GM18520 (cell line): ENCODE data around the gene MRPL34.

Source experiments
- ATAC-seq: cut with Tn5 transposase; IDR thresholded peaks from one replicate; pipeline ENCODE4 v1.9.1; 2021; ENCODE audit not compliant: unreplicated experiment

Gene MRPL34

DNA sequence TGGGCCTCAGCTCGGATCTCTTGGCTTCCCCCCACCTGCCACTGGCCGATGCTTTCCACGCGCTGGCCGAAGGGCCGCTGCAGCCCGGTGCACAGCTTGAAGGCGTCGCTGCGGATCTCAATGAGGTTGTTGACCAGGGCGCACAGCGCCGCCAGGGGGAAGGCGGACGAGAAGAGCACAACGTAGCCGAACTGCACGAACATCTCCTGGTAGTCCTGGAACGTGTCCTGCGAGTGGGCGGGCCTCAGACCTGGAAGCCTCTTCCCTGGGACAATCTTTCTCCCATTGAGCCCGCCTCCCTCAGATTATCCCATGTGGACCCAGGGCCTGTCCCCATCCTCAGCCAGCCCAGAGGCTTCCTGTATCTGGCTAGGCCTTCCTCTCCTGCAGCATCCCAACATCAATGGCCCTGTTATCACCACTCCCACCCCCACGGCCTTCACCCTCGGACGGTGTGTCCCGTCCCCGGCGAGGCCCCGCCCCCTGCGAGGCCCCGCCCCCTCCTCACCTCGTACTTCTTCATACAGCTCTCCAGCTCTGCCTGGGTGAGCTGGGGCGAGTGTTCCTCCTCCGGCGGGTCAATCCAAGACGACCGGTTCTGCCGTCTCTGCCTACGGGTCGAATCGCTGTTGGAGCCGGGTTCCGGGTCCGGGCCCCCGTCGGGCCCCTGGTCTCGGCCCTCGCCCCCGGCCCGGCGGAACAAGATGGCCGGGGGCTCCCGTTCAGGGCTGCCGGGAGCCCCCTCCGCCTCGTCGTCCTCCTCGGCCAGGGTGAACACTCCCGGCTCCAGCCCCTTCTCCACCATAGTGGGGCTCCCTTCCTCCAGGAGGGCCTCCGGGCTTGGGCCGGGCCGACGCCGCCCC, 22.2 kb downstream of the MRPL34 start:
- no peak for ATAC-seq

DNA sequence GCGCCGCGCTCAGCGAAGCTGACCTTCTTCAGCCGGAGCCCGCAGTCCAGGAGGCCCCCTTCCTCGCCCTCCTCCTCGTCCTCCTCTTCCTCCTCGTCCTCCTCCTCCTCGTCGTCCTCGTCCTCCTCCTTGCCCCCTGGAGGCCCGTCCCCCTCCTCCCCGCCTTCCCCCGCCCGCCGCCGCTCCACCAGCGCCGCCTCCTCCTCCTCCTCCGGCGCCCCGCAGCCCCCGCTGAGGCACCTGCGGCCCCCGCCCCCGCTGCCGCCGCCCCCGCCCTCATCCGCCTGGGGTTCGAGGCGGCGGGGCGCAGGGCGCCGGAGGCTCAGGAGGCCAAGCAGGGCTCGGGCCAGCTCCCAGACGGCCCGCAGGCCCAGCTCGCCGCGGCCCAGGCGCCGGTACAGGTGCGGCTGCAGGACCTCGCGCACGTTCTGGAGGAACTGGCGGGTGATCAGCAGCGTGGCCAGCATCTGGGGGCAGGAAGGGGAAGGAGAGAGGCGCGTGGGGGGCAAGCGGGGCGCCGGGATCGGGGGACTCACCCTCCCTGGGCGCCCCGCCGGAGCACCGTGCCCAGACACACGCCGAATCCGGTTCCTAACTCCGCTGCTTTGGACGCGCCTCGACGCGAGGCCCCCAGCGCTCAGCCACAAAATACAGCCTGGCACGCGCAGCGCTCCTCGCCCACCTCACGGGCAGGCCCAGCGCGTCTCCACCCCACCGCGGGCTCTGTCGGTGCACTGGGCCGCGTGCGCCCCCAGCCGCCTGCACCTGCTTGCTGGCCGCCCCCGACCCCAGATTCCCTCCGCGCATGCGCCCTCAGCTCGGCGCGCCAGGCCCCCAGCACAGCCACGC, 23.1 kb downstream of the MRPL34 start:
- no peak for ATAC-seq

DNA sequence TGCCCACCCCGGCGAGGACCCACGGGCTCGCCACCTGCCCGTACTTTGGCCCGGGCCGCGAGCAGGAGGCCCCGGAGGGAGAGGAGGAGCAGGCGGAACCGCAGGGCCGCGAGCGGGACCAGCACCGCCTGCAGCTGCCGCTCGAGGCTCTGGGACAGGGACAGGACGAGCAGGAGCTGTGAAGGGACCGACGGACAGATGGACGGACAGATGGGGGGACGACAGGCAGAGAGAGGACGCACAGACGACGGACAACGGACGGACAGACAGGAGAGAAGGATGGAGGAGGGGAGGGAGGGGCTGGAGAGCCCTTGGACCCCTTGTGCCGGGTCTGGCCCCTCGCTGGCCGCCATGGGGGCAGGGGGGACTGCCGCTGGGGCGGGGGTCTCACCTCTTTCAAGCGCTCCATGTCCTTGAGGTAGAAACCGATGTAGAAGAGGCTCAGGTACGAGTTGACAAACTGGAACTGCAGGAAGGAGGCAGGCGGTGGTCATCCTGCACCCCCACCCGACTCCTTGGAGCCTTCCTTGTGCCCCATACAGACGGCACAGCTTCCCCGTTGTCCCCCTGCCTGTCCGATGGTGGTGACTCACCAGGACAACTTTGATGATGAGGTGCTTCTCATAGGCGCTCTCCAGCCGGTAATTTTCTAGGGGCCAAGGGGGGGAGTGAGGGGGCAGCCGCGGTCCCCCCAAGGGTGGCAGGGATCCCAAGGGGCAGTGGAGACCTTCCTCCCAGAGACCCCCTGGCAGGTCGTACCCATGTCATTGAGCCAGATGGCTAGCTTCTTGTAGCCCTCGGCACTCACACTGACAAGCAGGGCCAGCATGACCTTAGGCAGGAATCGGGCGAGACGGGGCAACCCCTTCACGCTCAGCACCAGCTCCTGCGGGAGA, 23.9 kb downstream of the MRPL34 start:
- ATAC-seq, result no peak

DNA sequence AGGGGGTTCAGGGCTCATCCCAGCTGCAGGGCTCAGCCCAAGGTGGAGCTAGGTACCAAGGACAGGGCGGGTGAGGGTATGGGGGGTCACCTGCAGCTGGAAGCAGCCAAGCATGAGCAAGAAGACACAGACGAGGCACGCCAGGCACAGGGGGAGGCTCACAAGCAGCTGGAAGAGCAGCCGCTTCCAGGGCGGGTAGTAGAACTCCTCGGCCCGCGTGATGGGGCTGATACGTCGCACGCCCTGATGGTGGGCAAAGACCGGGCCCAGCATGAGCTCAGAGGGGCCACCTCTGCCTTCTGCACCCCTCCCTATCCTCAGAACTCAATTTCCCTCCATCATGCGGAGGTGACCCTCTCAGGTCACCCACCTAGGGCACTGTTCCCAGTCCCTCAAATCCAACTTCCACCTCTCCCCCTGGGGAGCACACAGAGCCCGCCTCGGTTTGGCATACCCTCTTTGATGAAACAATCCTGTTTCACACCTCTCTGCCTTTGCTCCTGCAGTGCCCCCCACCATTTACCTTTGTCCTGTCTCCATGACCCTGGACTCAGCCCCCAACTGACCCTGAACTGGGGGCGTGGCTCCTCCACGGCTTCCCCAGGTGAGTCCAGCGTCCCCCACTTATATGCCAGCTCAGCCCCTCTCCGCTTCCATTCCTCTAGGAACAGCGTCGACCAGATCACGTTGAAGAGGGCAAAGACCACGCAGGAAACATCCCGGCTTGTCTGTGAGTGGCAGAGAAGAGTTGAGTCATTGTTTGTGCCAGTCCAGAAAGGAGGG, 24.8 kb downstream of the MRPL34 start:
- ATAC-seq, result no peak

DNA sequence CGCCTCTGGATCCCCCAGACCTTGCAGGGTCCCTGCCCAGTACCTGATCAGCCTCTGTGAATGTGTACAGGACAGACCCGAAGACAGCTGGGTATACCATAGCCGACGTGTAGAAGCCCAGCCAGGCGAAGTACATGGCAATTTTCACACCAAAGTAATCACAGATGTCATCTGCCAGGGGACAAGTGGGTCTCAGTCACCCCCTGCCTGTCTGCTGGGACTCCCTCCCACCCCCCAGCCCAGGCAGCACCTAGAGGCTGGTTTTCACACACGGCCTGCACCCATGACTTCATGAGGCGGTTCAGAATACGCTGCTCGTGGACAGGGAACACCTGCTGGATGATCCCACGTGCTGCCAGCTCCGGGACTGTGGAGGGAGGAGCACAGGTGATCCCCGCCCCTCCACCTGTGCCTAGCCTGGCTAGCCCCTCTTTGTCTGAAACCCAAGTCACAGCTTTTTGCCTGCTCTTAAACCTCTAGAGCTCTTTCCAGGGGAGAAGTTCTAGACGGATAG, 25.4 kb downstream of the MRPL34 start:
- ATAC-seq, result no peak

DNA sequence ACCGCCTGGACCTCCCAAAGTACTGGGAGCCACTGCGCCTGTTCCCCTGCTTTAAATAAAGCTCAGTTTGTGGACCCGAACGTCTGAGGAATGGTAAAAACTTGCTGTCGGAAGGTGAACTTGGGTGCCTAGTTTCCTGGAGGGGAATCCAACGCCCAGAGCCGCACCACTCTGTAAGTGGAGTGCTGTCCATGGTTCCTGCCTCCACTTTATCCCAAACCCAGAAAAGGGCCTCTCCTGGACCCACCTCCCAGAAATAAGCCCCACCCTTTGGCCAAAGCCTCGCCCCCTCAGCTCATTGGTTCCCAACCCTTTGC, 26.6 kb downstream of the MRPL34 start:
- no peak for ATAC-seq

DNA sequence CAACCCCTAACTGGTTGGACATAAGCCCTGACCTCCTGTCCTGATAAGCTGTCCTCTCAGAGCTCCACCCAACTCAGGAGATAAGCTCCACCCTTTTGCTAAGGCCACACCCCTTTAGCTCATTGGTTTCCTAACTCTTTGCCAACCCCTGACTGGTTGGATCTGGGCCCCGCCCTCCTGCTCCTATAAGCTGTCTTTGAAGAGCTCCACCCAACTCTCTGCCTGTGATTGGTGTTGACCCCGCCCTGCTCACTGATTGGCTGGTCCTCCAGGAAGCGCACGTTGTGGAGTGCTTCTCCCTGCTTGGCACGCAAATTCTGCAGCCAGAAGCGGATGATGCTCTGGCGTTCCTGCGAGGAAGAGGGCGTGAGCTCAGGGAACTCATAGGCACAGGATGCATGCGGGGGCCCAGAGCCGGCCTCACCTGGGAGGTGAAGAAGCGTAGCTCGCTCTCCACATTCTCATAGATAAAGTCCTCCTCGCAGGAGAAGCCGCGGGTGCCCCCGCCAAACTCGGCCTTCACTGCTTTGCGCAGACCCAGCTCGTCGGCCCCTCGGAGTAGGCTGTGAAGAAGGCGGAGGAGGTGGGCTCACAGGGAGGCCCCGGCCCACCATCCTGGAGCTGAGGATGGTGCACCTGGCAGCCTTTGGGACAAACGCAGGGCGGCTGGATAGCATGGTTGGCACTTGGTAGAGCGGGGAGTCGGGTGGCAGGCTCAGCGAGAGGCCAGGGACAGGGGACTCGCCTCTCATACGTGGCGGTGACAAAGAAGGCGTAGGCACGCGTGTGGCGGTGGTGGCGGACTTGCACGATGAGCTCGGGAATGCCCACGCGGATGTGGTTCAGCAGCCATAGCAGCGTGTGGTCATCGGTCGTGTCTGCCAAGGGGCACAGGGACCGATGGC, 27.3 kb downstream of the MRPL34 start:
- ATAC-seq, result no peak

DNA sequence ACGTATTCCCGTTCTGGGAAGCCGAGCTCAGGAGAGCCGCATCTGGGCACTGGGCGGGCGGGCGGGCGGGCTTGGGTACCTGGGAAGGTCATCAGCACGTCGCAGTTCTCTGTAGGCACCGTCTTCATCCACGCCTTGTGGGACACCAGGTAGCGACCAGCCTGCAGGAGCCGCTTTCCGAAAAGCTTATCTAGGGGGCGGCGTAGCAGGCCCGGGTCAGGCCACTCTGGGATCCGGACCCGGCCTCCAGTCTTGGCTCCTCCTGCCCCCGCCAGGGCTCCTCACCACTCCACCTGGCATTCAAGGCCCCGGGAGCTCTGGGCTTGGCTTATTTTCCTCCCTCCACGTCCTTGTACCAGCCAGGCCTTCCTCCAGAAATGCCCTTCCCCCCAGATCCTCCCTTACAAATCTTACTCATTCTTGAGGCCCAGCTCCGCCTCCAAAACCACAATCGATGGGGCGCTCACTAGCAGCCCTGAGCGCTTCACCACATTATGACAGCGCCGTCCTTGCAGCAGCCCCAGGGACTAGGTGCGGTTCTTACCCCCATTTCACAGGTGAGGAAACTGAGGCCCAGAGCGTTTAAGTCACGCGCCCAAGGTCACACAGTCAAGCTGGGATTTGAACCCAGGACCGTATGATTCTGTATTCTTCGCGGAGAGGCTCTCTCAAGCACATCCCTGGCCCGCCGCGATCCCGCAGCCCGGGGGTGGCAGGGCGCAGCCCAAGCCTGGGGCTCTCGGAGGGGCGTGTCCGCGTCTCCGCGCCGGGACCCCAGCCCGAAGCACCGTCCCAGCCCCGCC, 28.1 kb downstream of the MRPL34 start:
- ATAC-seq, result no peak

DNA sequence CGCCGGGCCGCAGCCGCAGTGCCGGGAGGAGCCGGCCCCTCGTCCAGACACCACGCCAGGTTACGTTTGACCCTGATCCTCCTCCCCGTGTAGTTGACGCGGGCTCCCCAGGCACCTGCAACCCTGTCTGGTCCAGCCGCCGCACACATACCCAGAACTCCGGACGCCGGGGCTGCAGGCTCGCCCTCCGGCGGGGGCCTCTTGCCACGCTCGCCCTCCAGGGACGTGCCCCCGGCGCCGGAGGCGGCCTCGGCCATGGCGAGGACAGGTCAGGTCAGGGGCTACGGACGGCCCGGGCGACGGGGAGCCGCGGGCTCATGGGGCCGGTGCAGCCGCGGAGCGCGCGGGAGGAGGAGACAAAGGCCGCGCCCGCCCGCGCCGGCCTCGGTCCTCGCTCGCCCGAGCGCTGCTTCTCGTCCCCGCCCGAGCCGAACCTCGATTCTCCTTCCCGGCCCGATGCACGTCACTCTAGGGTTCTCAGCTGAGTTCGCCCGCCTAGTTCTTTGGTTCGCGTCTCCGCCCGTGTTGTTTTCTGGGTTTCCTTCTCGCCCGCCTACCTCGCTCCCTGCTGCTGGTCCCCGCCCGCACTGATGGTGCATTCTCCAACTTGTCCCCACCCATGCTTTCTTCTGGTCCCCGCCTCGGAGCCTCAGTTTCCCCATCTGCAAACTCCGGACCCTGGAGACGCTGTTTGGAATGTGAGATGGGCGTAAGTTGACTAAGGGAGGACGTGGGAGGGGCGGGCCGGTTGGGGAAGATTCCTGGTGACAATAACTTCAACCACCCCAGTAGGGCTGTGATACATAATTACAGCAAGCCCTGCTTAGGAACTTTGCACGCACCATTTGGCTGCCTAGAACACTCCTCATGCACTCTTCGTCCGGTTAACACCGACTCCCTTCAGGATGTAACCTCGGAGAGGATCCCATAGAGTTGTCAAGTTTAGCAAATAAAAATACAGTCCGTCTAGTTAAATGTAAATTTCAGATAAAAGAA, 29.0 kb downstream of the MRPL34 start, which contains the start of gene ANO8:
TSS of gene ANO8 (minus strand) at position 442 of the 996 bp plus-strand sequence. CDS start at position 257, 185 bp downstream.
- ATAC-seq, result no peak

DNA sequence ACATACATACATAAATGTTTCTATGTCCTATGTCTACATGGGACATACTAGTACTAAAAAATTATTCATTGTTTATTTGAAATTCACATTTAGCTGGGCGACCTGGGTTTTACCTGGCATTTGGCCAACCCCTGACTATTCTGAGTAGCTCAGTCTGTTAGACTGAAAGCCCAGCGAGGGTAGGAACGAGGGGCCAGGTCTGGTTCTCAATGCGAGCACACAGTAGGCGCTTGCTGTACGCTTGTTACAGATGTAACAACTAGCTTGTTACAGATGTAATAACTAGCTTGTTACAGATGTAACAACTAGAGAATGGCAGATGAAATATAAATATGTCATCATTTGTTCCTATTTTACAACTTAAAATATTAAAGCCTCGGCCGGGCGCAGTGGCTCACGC, 29.9 kb downstream of the MRPL34 start:
- ATAC-seq, result no peak

DNA sequence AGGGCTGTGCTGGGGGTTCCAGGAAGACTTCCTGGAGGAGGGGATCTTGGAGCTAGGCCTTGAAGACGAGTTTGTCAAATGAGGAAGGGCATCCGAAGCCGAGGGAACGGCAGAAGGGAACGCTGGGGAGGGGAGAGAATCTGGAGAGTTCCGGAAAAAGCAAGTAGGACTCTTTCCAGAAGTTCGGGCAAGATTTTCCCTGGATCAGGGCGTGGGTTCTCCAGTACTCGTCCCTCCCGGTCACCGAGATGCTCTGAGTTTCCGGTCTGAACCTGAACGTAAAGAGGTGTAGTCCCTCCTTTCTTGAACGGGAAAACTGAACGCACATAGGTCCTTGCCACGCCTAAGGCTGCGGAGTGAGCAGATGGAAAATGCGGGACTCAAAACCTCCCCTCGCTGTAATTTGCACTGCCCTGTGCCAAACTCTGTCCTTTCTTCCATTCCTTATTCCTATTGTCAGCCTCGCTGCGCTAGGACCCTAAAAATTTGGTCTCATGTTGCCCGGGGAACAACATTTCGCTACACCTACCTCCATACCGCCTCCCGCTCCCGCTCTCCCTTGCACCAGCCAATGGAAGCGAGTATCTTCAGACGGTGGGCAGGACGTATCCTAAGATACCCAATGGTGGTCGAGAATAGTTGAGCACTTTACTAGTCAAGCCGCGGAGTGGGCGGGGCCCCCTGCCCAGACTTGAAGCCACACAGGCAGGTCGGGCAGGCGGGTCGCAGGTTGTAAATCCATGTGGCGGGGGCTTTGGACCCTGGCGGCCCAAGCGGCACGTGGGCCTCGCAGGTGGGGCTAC, 31.4 kb downstream of the MRPL34 start, which contains the start of gene GTPBP3:
TSS of gene GTPBP3 (plus strand) at position 682 of the 803 bp plus-strand sequence. CDS start at position 741, 59 bp downstream.
- peak; percentile 84 for ATAC-seq

DNA sequence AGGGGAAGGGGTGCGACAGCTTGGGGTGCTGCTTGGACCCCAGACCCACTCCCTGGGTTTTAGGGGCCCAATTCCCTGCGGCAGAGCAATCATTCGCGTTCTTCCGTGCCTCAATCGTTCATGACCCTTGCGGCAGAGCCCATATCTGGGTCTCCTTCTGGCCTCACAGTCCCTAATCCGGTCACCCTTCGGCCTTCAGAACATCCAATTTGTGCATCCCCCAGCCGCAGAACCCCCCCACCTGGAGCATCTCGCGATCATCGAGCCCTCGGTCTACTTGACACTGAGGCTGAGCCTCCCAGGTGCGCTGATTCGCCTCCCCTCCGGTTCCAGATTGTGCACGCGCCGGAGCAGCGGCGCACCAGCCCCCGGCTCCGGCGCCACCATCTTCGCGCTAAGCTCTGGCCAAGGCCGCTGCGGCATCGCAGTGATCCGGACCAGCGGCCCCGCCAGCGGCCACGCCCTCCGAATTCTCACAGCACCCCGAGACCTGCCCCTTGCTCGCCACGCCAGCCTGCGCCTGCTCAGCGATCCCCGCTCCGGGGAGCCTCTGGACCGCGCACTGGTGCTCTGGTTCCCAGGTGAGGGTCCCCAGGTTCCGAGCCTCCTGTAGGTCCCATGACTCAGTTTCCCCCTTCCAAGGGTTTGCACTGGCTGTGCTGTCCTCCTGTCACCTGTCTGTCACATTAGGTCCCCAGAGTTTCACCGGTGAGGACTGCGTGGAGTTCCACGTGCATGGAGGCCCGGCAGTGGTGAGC, 32.2 kb downstream of the MRPL34 start:
- ATAC-seq, result no peak

DNA sequence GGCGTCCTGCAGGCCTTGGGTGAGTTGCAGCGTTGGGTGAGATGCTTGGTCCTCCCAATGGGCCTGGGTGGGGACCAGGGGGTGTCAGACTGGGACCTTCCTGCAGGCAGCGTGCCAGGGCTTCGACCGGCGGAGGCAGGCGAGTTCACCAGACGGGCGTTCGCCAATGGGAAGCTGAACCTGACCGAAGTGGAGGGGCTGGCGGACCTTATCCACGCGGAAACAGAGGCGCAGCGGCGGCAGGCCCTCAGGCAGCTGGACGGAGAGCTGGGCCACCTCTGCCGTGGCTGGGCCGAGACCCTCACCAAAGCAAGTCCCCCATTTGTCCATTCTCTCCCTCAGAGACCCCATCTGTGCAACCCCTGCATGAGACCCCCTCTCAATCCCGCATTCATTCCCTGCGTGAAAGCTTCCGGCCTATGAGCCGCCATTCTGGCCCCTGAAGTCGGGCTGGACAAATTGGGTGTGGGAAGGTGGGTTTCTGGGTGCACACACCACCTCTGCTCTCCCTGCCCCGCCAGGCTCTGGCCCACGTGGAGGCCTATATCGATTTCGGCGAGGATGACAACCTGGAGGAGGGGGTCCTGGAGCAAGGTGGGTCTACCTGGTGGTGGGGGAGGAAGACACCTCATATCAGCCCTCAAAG, 32.9 kb downstream of the MRPL34 start:
- ATAC-seq, result no peak

DNA sequence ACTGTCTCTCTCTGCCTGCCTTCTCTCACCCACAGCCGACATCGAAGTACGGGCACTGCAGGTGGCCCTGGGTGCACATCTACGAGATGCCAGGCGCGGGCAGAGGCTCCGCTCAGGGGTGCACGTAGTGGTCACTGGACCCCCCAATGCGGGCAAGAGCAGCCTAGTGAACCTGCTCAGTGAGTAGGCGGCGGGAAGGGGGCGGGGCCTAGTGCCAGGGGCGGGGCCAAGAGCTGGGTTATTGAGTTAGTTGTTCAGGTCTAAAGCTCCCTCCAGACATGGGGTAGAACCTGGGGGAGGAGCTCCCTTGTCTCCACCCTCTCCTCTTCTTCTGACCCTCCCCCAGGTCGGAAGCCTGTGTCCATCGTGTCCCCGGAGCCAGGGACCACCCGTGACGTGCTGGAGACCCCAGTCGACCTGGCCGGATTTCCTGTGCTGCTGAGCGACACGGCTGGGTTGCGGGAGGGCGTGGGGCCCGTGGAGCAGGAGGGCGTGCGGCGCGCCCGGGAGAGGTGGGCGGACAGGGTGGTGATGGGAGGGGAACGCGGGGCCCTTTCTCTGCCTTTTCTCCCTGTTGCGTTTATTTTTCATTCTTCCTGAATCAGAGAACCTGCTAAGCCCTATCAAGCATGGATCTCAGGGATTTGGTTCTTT, 33.5 kb downstream of the MRPL34 start:
- ATAC-seq, result no peak
